Caco-2 (cell line): Measurements from ENCODE around the gene PLAU. TPM values are rescaled to one million over a fixed set of nuclear protein-coding genes. Genes with fewer than 3 reads are reported as not detected.

Experiments used
- BruUV-seq: library from RNA; stranded (reverse); fragments of 400-500 nt; replicated peaks from 2 replicates; lab custom pipeline; 2021; lab: Mats Ljungman, UMichigan
- CTCF ChIA-PET: fragments of 300-600 bp; sonication (Branson Sonifier 250); formaldehyde crosslinking; loops from one replicate; lab custom pipeline; 2022; ENCODE audit warnings: antibody characterized with exemption; lab: Charles Lee
- POLR2A ChIA-PET: fragments of 300-600 bp; sonication (Branson Sonifier 250); formaldehyde crosslinking; loops from one replicate; lab custom pipeline; 2022; ENCODE audit warnings: antibody characterized with exemption; lab: Charles Lee
- DNase-seq, 2 experiments: peaks; one replicate each; pipeline versions ENCODE4 v3.0.0 to v3.0.0-alpha.2; 2020 to 2022
- H3K27me3 ChIP-seq: replicated peaks from 2 replicates; pipeline ENCODE4 v1.6.0; 2011; ENCODE audit warnings: low read length; ENCODE audit not compliant: control insufficient read depth, insufficient read depth
- H3K36me3 ChIP-seq: 2 replicates; pipeline ENCODE4 v1.5.1; 2011; ENCODE audit warnings: low read length; ENCODE audit not compliant: control insufficient read depth, insufficient read depth
- H3K4me1 ChIP-seq: fragments of 250-450 bp; sonication (Bioruptor Pico); 2 replicates; pipeline ENCODE4 v1.5.1; 2020; ENCODE audit warnings: mild to moderate bottlenecking
- H3K4me3 ChIP-seq: 2 replicates; pipeline ENCODE4 v1.5.1; 2011; ENCODE audit warnings: low read depth, mild to moderate bottlenecking, control low read depth, low read length
- H3K9me3 ChIP-seq: fragments of 250-450 bp; sonication (Bioruptor Pico); 2 replicates; pipeline ENCODE4 v1.5.1; 2020; ENCODE audit warnings: mild to moderate bottlenecking, moderate library complexity
- H3K27ac Mint-ChIP-seq: one replicate; pipeline ENCODE4 v1.8.0; 2022; ENCODE audit warnings: mixed read lengths; ENCODE audit not compliant: unreplicated experiment
- H3K27me3 Mint-ChIP-seq: one replicate; pipeline ENCODE4 v1.8.0; 2022; ENCODE audit warnings: mixed read lengths; ENCODE audit not compliant: insufficient read depth, unreplicated experiment
- H3K36me3 Mint-ChIP-seq: one replicate; pipeline ENCODE4 v1.8.0; 2022; ENCODE audit warnings: mild to moderate bottlenecking, mixed read lengths; ENCODE audit not compliant: insufficient read depth, unreplicated experiment
- H3K4me1 Mint-ChIP-seq: one replicate; pipeline ENCODE4 v1.8.0; 2022; ENCODE audit warnings: low read depth, mixed read lengths; ENCODE audit not compliant: unreplicated experiment
- H3K4me3 Mint-ChIP-seq: one replicate; pipeline ENCODE4 v1.8.0; 2022; ENCODE audit warnings: mild to moderate bottlenecking, moderate library complexity, mixed read lengths; ENCODE audit not compliant: unreplicated experiment
- H3K9me3 Mint-ChIP-seq: one replicate; pipeline ENCODE4 v1.8.0; 2022; ENCODE audit warnings: mixed read lengths; ENCODE audit not compliant: unreplicated experiment
- intact Hi-C: fragments of 100-400 bp; cut with micrococcal nuclease; formaldehyde crosslinking; loops from one replicate; pipeline ENCODE4 v1.10.0; 2022; ENCODE audit not compliant: unreplicated experiment
- total RNA-seq: library from RNA; stranded (reverse); gene quantifications from 2 replicates; pipeline ENCODE4 v1.2.3, GENCODE V29; 2022
- TF ChIP-seq, protein P1 (sequence below), 2 experiments: fragments of 200-600 bp in 1 of 2; IDR thresholded peaks; 1 replicate in 1 of 2; 2 replicates in 1 of 2; pipeline versions ENCODE4 v1.5.1 to v1.8.0; 2011 to 2022; ENCODE audit warnings: antibody characterized with exemption in 1 of 2, control low read depth in 1 of 2, inconsistent platforms in 1 of 2, low read depth in 1 of 2, low read length in 1 of 2, mild to moderate bottlenecking in 1 of 2, moderate library complexity in 1 of 2; ENCODE audit not compliant: insufficient read depth in 1 of 2, severe bottlenecking in 1 of 2, unreplicated experiment in 1 of 2

PLAU gene
- total RNA-seq, 1 experiment from 2014 or later = 1.2 TPM

DNA sequence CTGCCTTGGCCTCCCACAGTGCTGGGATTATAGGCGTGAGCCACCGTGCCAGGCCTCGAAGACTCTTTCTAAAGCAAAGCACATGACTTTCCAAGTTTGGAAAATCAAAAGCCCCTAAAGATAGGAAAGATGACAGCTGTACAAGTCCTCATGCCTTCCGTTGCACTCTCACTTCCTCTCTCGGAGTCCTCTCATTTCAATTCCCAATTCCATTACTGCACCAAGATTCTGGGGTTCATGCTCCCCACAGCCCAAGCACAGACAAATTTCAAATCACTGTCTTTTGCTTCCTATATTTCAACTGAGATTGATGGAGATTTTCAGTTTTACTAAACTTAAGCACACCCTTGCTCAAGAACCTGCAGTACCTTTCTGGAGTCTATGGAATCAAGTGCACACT lies 10.9 kb upstream of the PLAU start:
- no peaks in the 10 kb centered on the region for H3K27me3 ChIP-seq
- intact Hi-C loops = no loop called here
- H3K36me3 ChIP-seq = no peaks in the 10 kb centered on the region
- POLR2A ChIA-PET = no interaction called here
- CTCF ChIA-PET = interaction anchor here (0.6 to 1.4 kb wide), 4 partner anchors 12 to 182 kb away, joined by 3 to 7 read pairs (median 3); no protein-coding TSS in a partner anchor
- H3K4me1 ChIP-seq = peaks cover 15% of the 10 kb centered on the region
- no peak overlapping the region for H3K27ac Mint-ChIP-seq
- no peak overlapping the region for H3K4me3 Mint-ChIP-seq
- BruUV-seq = no TSS peak
- no peaks in the 10 kb centered on the region for H3K9me3 Mint-ChIP-seq
- TF ChIP-seq, protein P1, sequence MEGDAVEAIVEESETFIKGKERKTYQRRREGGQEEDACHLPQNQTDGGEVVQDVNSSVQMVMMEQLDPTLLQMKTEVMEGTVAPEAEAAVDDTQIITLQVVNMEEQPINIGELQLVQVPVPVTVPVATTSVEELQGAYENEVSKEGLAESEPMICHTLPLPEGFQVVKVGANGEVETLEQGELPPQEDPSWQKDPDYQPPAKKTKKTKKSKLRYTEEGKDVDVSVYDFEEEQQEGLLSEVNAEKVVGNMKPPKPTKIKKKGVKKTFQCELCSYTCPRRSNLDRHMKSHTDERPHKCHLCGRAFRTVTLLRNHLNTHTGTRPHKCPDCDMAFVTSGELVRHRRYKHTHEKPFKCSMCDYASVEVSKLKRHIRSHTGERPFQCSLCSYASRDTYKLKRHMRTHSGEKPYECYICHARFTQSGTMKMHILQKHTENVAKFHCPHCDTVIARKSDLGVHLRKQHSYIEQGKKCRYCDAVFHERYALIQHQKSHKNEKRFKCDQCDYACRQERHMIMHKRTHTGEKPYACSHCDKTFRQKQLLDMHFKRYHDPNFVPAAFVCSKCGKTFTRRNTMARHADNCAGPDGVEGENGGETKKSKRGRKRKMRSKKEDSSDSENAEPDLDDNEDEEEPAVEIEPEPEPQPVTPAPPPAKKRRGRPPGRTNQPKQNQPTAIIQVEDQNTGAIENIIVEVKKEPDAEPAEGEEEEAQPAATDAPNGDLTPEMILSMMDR (IDR thresholded peaks at IDR 0.05; ENCODE audit: insufficient read depth in 1 of 2, low read depth in 1 of 2, low read length in 1 of 2, severe bottlenecking in 1 of 2, unreplicated experiment in 1 of 2) = no peak
- H3K9me3 ChIP-seq = no peaks in the 10 kb centered on the region
- H3K4me3 ChIP-seq = no peak overlapping the region
- H3K36me3 Mint-ChIP-seq = no peaks in the 10 kb centered on the region
- H3K27me3 Mint-ChIP-seq = no peaks in the 10 kb centered on the region
- no peak for DNase-seq
- peaks cover 21% of the 10 kb centered on the region for H3K4me1 Mint-ChIP-seq

DNA sequence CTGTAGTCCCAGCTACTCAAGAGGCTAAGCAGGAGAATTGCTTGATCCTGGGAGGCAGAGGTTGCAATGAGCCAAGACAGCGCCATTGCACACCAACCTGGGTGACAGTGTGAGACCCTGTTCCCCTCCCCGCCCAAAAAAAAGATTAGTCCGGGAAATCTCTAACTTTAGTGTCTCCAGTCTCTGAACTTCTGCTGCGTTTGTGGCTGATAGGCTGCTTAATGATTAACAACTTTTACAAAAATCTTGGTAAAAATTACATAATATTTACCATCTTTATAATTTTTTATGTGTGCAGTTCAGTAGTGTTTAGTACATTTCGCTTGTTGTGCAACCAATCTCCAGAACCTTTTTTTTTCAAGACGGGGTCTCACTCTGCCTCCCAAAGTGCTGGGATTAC lies 9.7 kb upstream of the PLAU start:
- peaks cover 29% of the 10 kb centered on the region for H3K4me1 Mint-ChIP-seq
- TF ChIP-seq, protein P1 (IDR thresholded peaks at IDR 0.05; ENCODE audit: insufficient read depth in 1 of 2, low read depth in 1 of 2, low read length in 1 of 2, severe bottlenecking in 1 of 2, unreplicated experiment in 1 of 2) = no peak
- no peaks in the 10 kb centered on the region for H3K9me3 Mint-ChIP-seq
- intact Hi-C loops = no loop called here
- ChIA-PET POLR2A (no interaction called here), CTCF (interaction anchor here (0.6 to 1.4 kb wide), 2 partner anchors 15 to 154 kb away, joined by 4 to 7 read pairs; no protein-coding TSS in a partner anchor)
- H3K4me3 Mint-ChIP-seq = no peak overlapping the region
- no peak overlapping the region for H3K4me3 ChIP-seq
- peaks cover 24% of the 10 kb centered on the region for H3K4me1 ChIP-seq
- H3K36me3 Mint-ChIP-seq = no peaks in the 10 kb centered on the region
- H3K9me3 ChIP-seq = no peaks in the 10 kb centered on the region
- no peak overlapping the region for H3K27ac Mint-ChIP-seq
- no TSS peak for BruUV-seq
- H3K27me3 ChIP-seq = no peaks in the 10 kb centered on the region
- no peaks in the 10 kb centered on the region for H3K36me3 ChIP-seq
- no peaks in the 10 kb centered on the region for H3K27me3 Mint-ChIP-seq
- DNase-seq = no peak

DNA sequence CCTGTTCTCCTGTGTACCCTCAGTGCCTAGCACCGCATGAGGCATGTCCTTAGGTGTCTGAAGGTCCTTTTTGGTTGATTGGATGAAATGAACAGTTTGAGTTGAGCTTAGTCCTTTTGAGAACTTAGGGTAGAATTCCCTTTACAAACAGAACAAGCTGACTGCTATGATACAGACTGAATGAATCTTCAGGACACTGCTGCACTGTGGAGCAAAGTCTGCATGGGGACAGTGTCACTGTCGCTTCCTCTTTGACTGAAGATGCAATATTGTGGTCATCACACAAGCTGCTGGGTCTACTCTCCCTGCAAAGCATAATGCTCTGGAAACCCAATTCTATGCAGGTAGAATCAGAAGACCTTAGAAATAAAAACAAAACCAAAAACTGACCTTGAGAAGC lies 8.6 kb upstream of the PLAU start:
- Histone ChIP-seq H3K4me3 (no peak overlapping the region), H3K27me3 (no peaks in the 10 kb centered on the region), H3K9me3 (no peaks in the 10 kb centered on the region), H3K36me3 (no peaks in the 10 kb centered on the region), H3K4me1 (peaks cover 35% of the 10 kb centered on the region)
- Mint-ChIP-seq H3K27me3 (no peaks in the 10 kb centered on the region), H3K27ac (no peak overlapping the region), H3K9me3 (no peaks in the 10 kb centered on the region), H3K4me1 (peaks cover 38% of the 10 kb centered on the region), H3K4me3 (no peak overlapping the region), H3K36me3 (no peaks in the 10 kb centered on the region)
- TF ChIP-seq, protein P1 (IDR thresholded peaks at IDR 0.05; ENCODE audit: insufficient read depth in 1 of 2, low read depth in 1 of 2, low read length in 1 of 2, severe bottlenecking in 1 of 2, unreplicated experiment in 1 of 2) = no peak
- no peak for DNase-seq
- BruUV-seq = no TSS peak
- CTCF ChIA-PET = interaction anchor here (0.7 kb wide), 1 partner anchor 225 kb away, joined by 5 read pairs; no protein-coding TSS in a partner anchor
- intact Hi-C loops = no loop called here
- POLR2A ChIA-PET = interaction anchor here (0.6 kb wide), 2 partner anchors 35 to 156 kb away, joined by 4 to 5 read pairs; no protein-coding TSS in a partner anchor
